CD4-positive, alpha-beta T cell (primary cell): ENCODE measurements around the gene P3H2. TPM values are rescaled to one million over a fixed set of nuclear protein-coding genes. Genes with fewer than 3 reads are reported as not detected.

Experiments used
- ATAC-seq: fragments of 200-7000 bp; cut with Tn5 transposase; one replicate; pipeline ENCODE4 v1.10.0; 2022; ENCODE audit warnings: mild to moderate bottlenecking; ENCODE audit not compliant: poor library complexity
- CTCF ChIA-PET: fragments of 350-600 bp; sonication (Branson Sonifier 250); formaldehyde crosslinking; loops from one replicate; lab custom pipeline; 2021; ENCODE audit warnings: antibody characterized with exemption, inconsistent platforms; lab: Charles Lee
- POLR2A ChIA-PET: fragments of 350-600 bp; sonication (Branson Sonifier 250); formaldehyde crosslinking; loops from one replicate; lab custom pipeline; 2021; ENCODE audit warnings: antibody characterized with exemption, inconsistent platforms; lab: Charles Lee
- DNase-seq, 14 experiments: peaks; one replicate each; pipeline ENCODE4 v3.0.0-alpha.2; 2013 to 2020; ENCODE audit warnings: mixed read lengths in 2 of 14
- H3K27ac ChIP-seq, 2 donors: one replicate each; pipeline versions ENCODE4 v1.5.1 to v1.7.0; 2013; ENCODE audit warnings: low read length in 2 of 2, low read depth in 1 of 2, mild to moderate bottlenecking in 1 of 2
- H3K27me3 ChIP-seq, 2 experiments: 1 replicate in 1 of 2; 2 replicates in 1 of 2; pipeline versions ENCODE4 v1.6.1 to v1.7.0; 2013; ENCODE audit warnings: low read length in 2 of 2, control low read depth in 1 of 2, mild to moderate bottlenecking in 1 of 2, moderate library complexity in 1 of 2; ENCODE audit not compliant: insufficient read depth in 2 of 2, control insufficient read depth in 1 of 2
- H3K36me3 ChIP-seq: one replicate; pipeline ENCODE4 v1.6.1; 2013; ENCODE audit warnings: low read length, control low read depth; ENCODE audit not compliant: insufficient read depth
- H3K4me1 ChIP-seq: one replicate; pipeline ENCODE4 v1.6.1; 2013; ENCODE audit warnings: low read length, control low read depth; ENCODE audit not compliant: insufficient read depth
- H3K4me3 ChIP-seq: one replicate; pipeline ENCODE4 v1.5.1; 2013; ENCODE audit warnings: mild to moderate bottlenecking, low read length, moderate library complexity
- H3K9me3 ChIP-seq, 2 experiments: 1 replicate in 1 of 2; 2 replicates in 1 of 2; pipeline versions ENCODE4 v1.6.1 to v1.7.0; 2013; ENCODE audit warnings: low read length in 2 of 2, mild to moderate bottlenecking in 2 of 2, control low read depth in 1 of 2, moderate library complexity in 1 of 2; ENCODE audit not compliant: control insufficient read depth in 1 of 2, insufficient read depth in 1 of 2
- H3K27ac Mint-ChIP-seq: one replicate; pipeline ENCODE4 v1.8.0; 2020; ENCODE audit warnings: mixed read lengths
- H3K27me3 Mint-ChIP-seq: one replicate; pipeline ENCODE4 v1.8.0; 2021; ENCODE audit warnings: mixed read lengths
- H3K36me3 Mint-ChIP-seq: one replicate; pipeline ENCODE4 v1.8.0; 2021; ENCODE audit warnings: low read depth, mixed read lengths
- H3K4me1 Mint-ChIP-seq: one replicate; pipeline ENCODE4 v1.8.0; 2021; ENCODE audit warnings: low read depth, mixed read lengths
- H3K4me3 Mint-ChIP-seq: one replicate; pipeline ENCODE4 v1.8.0; 2020; ENCODE audit warnings: mild to moderate bottlenecking, mixed read lengths
- H3K9me3 Mint-ChIP-seq: one replicate; pipeline ENCODE4 v1.8.0; 2020; ENCODE audit warnings: mixed read lengths
- intact Hi-C, 2 experiments: fragments of 100-400 bp; cut with DNase I in 1 of 2; cut with micrococcal nuclease in 1 of 2; formaldehyde crosslinking; loops; one replicate each; pipeline versions ENCODE4 v1.15.1 to v1.9.0; 2023 to 2025; cut with DNase I, micrococcal nuclease
- total RNA-seq, 174 experiments: library from RNA in 2 of 174; stranded (reverse) in 2 of 174; gene quantifications; one replicate each; pipeline ENCODE4 v1.2.3 and lab custom pipeline; 2021 to 2026
- TF ChIP-seq, protein P1 (sequence below): fragments of 200-600 bp; IDR thresholded peaks from one replicate; pipeline ENCODE4 v1.8.0; 2022; ENCODE audit warnings: antibody characterized with exemption, mild to moderate bottlenecking

Gene P3H2
- total RNA-seq, 2 experiments from 2014 or later = not detected

GRCh38 chr3:189975391-189975990 lies 145.2 kb downstream of the P3H2 start:
- no peaks in the 10 kb centered on the region for H3K9me3 ChIP-seq
- POLR2A ChIA-PET = no interaction called here
- no peak for DNase-seq
- H3K4me3 ChIP-seq = no peak overlapping the region
- H3K4me1 ChIP-seq = no peaks in the 10 kb centered on the region
- no peak for ATAC-seq
- Mint-ChIP-seq H3K36me3 (no peaks in the 10 kb centered on the region), H3K9me3 (no peaks in the 10 kb centered on the region), H3K4me1 (no peaks in the 10 kb centered on the region), H3K27me3 (peaks cover 28% of the 10 kb centered on the region), H3K4me3 (no peak overlapping the region), H3K27ac (no peak overlapping the region)
- H3K27me3 ChIP-seq = peaks cover 0 to 9% of the 10 kb centered on the region in 2 experiments
- H3K27ac ChIP-seq = no peak overlapping the region
- intact Hi-C loops = no loop called here
- H3K36me3 ChIP-seq = no peaks in the 10 kb centered on the region
- CTCF ChIA-PET = interaction anchor here (1.3 kb wide), 1 partner anchor 14 kb away, joined by 4 read pairs; no protein-coding TSS in a partner anchor
- TF ChIP-seq, protein P1, sequence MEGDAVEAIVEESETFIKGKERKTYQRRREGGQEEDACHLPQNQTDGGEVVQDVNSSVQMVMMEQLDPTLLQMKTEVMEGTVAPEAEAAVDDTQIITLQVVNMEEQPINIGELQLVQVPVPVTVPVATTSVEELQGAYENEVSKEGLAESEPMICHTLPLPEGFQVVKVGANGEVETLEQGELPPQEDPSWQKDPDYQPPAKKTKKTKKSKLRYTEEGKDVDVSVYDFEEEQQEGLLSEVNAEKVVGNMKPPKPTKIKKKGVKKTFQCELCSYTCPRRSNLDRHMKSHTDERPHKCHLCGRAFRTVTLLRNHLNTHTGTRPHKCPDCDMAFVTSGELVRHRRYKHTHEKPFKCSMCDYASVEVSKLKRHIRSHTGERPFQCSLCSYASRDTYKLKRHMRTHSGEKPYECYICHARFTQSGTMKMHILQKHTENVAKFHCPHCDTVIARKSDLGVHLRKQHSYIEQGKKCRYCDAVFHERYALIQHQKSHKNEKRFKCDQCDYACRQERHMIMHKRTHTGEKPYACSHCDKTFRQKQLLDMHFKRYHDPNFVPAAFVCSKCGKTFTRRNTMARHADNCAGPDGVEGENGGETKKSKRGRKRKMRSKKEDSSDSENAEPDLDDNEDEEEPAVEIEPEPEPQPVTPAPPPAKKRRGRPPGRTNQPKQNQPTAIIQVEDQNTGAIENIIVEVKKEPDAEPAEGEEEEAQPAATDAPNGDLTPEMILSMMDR = no peak

DNA sequence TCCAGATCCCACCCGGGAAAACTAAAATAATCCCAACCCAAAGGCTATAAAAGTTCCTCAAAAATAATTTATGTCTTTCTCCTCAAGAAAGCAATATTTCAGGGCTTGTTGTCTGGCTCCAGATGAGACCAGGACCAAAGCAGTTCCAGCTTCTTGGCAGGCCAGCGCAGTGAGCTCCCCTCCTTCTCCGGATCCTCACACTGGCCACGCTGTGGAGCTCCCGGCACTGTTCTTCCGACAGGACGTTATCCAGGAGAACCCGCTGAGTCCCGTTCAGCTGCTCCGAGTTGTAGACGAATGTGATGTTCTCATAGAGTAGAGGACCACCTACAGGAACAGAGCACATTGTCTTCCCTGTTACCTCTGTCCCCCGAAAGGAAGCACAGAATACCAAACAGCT lies 146.3 kb downstream of the P3H2 start:
- H3K4me1 ChIP-seq = no peaks in the 10 kb centered on the region
- no peak overlapping the region for H3K27ac Mint-ChIP-seq
- peaks cover 28% of the 10 kb centered on the region for H3K27me3 Mint-ChIP-seq
- H3K9me3 Mint-ChIP-seq = no peaks in the 10 kb centered on the region
- ChIA-PET POLR2A (no interaction called here), CTCF (no interaction called here)
- DNase-seq (no peak), ATAC-seq (no peak)
- no peaks in the 10 kb centered on the region for H3K9me3 ChIP-seq
- intact Hi-C loops = no loop called here
- H3K27me3 ChIP-seq = peaks cover 0 to 9% of the 10 kb centered on the region in 2 experiments
- no peaks in the 10 kb centered on the region for H3K36me3 ChIP-seq
- no peak overlapping the region for H3K4me3 Mint-ChIP-seq
- TF ChIP-seq, protein P1 = no peak
- no peaks in the 10 kb centered on the region for H3K36me3 Mint-ChIP-seq
- H3K4me1 Mint-ChIP-seq = no peaks in the 10 kb centered on the region
- no peak overlapping the region for H3K4me3 ChIP-seq
- no peak overlapping the region for H3K27ac ChIP-seq

- Histone ChIP-seq H3K9me3 (no peaks in the 10 kb centered on the region), H3K4me3 (no peak overlapping the region), H3K27ac (no peak overlapping the region), H3K36me3 (no peaks in the 10 kb centered on the region), H3K4me1 (no peaks in the 10 kb centered on the region), H3K27me3 (no peaks in the 10 kb centered on the region)
- Mint-ChIP-seq H3K27ac (no peak overlapping the region), H3K4me1 (no peaks in the 10 kb centered on the region), H3K36me3 (no peaks in the 10 kb centered on the region), H3K9me3 (no peaks in the 10 kb centered on the region), H3K27me3 (no peaks in the 10 kb centered on the region), H3K4me3 (no peak overlapping the region)
- CTCF ChIA-PET = interaction anchor here (1.1 to 1.6 kb wide), 3 partner anchors 10 to 355 kb away, joined by 3 to 7 read pairs (median 4); partner anchors contain the start of gene CLDN1
- POLR2A ChIA-PET = no interaction called here
- DNase-seq = peak in 4 of 14 experiments; percentile 10 to 66 (median 54)
- intact Hi-C loops = loop anchor here (1.0 to 10.0 kb wide), 6 partner anchors 227 to 1085 kb away; partner anchors contain the start of gene CLDN1 (in 2 of the 2)
- ATAC-seq = no peak
- TF ChIP-seq, protein P1 = peak; percentile 95
These were observed 153.3 kb downstream of the P3H2 start for GRCh38 chr3:189967254-189967865.
